Psoas muscle (tissue), 8 donors: ENCODE data around the gene MMUT. TPM values are rescaled to one million over a fixed set of nuclear protein-coding genes. Genes with fewer than 3 reads are reported as not detected.
"Not testable (repeated sequence)": the region's sequence is repeated elsewhere in the genome, so short reads cannot be mapped to it uniquely, and the experiment has no call there.

Source experiments
- ATAC-seq, 4 donors: fragments of 200-7000 bp; cut with Tn5 transposase; one replicate each; pipeline ENCODE4 v1.9.1; 2020; ENCODE audit warnings: moderate library complexity in 3 of 4, mild to moderate bottlenecking in 2 of 4
- DNase-seq, 2 donors: peaks; one replicate each; pipeline ENCODE4 v3.0.0-alpha.2; 2020
- H3K27ac ChIP-seq: fragments of 200-600 bp; one replicate; pipeline ENCODE4 v1.8.0; 2022
- H3K27me3 ChIP-seq, 3 donors: fragments of 200-600 bp in 1 of 3; one replicate each; pipeline versions ENCODE4 v1.6.1 to v1.8.0; 2013 to 2022; ENCODE audit warnings: low read length in 2 of 3, mild to moderate bottlenecking in 2 of 3, moderate library complexity in 1 of 3; ENCODE audit not compliant: insufficient read depth in 3 of 3
- H3K36me3 ChIP-seq, 2 donors: fragments of 200-600 bp in 1 of 2; one replicate each; pipeline versions ENCODE4 v1.6.1 to v1.8.0; 2013 to 2022; ENCODE audit warnings: low read depth in 1 of 2, mild to moderate bottlenecking in 1 of 2, moderate library complexity in 1 of 2; ENCODE audit not compliant: insufficient read depth in 1 of 2
- H3K4me1 ChIP-seq: fragments of 200-600 bp; one replicate; pipeline ENCODE4 v1.8.0; 2022
- H3K4me3 ChIP-seq: fragments of 200-600 bp; one replicate; pipeline ENCODE4 v1.8.0; 2022; ENCODE audit warnings: mild to moderate bottlenecking
- H3K9me3 ChIP-seq: fragments of 200-600 bp; one replicate; pipeline ENCODE4 v1.8.0; 2022
- CTCF ChIP-seq: fragments of 200-600 bp; IDR thresholded peaks from one replicate; pipeline ENCODE4 v1.8.0; 2022; ENCODE audit warnings: antibody characterized with exemption
- WGBS, 3 donors: extraction: QIAGEN DNeasy Blood & Tissue Kit; methylation state at CpG; one replicate each; pipeline versions ENCODE4 v1.1.6 to v1.1.7; 2013; 5-methylcytosine and 5-hydroxymethylcytosine counted together
- intact Hi-C, 2 donors: fragments of 100-400 bp; cut with DNase I; formaldehyde crosslinking; loops; one replicate each; pipeline versions ENCODE4 v1.11.0 to v1.14.2; 2022
- polyA plus RNA-seq, 3 donors: library from polyadenylated mRNA; stranded (reverse); fragments of 200-250 nt; gene quantifications; one replicate each; pipeline ENCODE4 v1.2.3, GENCODE V29; 2013
- total RNA-seq, 4 donors: library from RNA; stranded (reverse); fragmentation: NEBNext Ultra II Directional in 2 of 4; extraction: Animal tissue kit (Norgen Biotek cat#: 25700) in 2 of 4; gene quantifications; one replicate each; pipeline versions ENCODE4 v1.2.1 to v1.2.4, GENCODE V29; 2021 to 2023
- donor health status: healthy with polysubstance abuse.
- donor health status: DM: no; HTN: no; CAD: no; lungs with moderate emphysema.
- donor health status: Bipolar disorder and iron deficiency.
- donor health status: healthy.
- donor health status: DM: yes; HTN: yes; CAD: no.
- donor health status: DM: no; HTN: no; CAD: no.
- donor health status: DM: no; HTN: no; CAD: no.
- donor health status: DM: yes; HTN: yes; CAD: no.

The MMUT gene
- total and polyA plus RNA-seq, 7 donors: 13.1 to 24.5 (median 22.1) TPM

- WGBS, 3 donors: 93 to 98% (median 94%) methylated on average over 3 of the region's 3 CpGs
- intact Hi-C loops: no loop called here
- Histone ChIP-seq H3K4me3 (no peak overlapping the region), H3K36me3 (no peaks in the 10 kb centered on the region), H3K4me1 (no peaks in the 10 kb centered on the region), H3K27me3 (no peaks in the 10 kb centered on the region), H3K9me3 (no peaks in the 10 kb centered on the region), H3K27ac (no peak overlapping the region)
- no peak for DNase-seq
- no peak for TF ChIP-seq CTCF
- no peak for ATAC-seq
These were observed 16.4 kb upstream of the MMUT start for GRCh38 chr6:49479308-49479970.

DNA sequence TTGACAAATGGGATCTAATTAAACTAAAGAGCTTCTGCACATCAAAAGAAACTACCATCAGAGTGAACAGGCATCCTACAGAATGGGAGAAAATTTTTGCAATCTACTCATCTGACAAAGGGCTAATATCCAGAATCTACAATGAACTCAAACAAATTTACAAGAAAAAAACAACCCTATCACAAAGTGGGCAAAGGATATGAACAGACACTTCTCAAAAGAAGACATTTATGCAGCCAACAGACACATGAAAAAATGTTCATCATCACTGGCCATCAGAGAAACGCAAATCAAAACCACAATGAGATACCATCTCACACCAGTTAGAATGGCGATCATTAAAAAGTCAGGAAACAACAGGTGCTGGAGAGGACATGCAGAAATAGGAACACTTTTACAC, 13.5 kb upstream of the MMUT start:
- H3K27me3 ChIP-seq, ATAC-seq, intact Hi-C loops, H3K4me3 ChIP-seq, H3K9me3 ChIP-seq, DNase-seq, H3K4me1 ChIP-seq, H3K27ac ChIP-seq: not testable (repeated sequence)
- WGBS, 3 donors: 76 to 100% (median 83%) methylated on average over 2 of the region's 2 CpGs
- H3K36me3 ChIP-seq: peaks cover 0 to 23% of the 10 kb centered on the region in 2 donors

DNA sequence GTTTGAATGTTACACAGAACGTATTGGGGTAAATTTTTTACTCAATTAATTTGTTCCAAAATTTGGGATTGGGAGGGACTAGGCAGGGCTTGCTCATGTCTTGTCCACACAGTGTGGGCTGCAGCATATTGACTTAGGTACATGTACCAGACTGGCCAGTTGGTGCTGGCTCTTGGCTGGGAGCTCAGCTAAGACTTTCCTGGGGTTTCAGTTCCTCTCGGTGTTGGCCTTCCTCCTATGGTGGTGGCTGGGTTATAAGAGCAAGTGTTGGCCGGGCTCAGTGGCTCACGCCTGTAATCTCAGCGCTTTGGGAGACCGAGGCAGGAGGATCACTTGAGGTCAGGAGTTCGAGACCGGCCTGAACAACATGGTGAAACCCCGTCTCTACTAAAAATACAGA, 5.0 kb upstream of the MMUT start:
- Histone ChIP-seq H3K36me3 (peaks cover 0 to 22% of the 10 kb centered on the region in 2 donors), H3K27me3 (no peaks in the 10 kb centered on the region)
- WGBS, 3 donors: 95 to 96% (median 96%) methylated on average over 9 of the region's 9 CpGs

DNA sequence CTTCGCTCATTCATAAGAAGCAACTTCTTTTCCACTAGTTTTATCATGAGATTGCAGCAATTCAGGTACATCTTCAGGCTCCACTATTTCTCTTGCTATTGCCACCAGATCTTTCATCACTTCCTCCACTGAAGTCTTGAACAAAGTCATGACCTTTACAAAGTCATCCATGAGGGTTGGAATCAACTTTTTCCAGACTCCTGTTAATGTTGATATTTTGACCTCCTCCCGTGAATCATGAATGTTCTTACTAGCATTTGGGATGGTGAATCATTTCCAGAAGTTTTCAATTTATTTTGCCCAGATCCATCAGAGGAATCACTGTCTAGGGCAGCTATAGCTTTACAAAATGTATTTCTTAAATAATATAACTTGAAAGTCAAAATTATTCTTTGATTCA, 1.6 kb upstream of the MMUT start:
- no peak for ATAC-seq
- 94 to 99% (median 96%) methylated on average over 2 of the region's 2 CpGs for WGBS, 3 donors
- DNase-seq: no peak
- Histone ChIP-seq H3K36me3 (no peaks in the 10 kb centered on the region), H3K4me1 (peaks cover 30% of the 10 kb centered on the region), H3K4me3 (no peak overlapping the region), H3K27ac (no peak overlapping the region), H3K9me3 (no peaks in the 10 kb centered on the region), H3K27me3 (no peaks in the 10 kb centered on the region)
- no peak for TF ChIP-seq CTCF
- intact Hi-C loops: no loop called here

More for the DNA sequence above, 5.0 kb upstream of the MMUT start:
- no peak for TF ChIP-seq CTCF
- intact Hi-C loops: no loop called here
- no peak for DNase-seq
- Histone ChIP-seq H3K27ac (no peak overlapping the region), H3K9me3 (no peaks in the 10 kb centered on the region), H3K4me1 (peaks cover 9% of the 10 kb centered on the region), H3K4me3 (no peak overlapping the region)
- no peak for ATAC-seq

DNA sequence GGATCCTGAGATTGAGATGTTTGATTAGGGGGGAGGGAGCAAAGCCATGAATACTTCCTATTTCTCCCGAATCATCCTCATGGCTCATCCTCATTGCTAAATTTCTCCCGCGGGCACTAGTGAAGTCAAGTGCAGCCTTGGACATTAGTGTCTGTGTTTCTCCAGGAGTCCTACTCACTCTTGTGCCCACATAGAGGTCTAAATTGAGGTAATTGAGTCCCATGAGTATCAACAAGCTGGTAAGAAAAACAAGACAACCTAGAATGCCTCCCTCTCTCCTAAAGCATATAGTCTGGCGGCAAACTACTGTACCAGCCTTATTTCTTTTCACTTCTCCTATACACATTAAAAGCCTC, 537 bp upstream of the MMUT start:
- no peak for TF ChIP-seq CTCF
- ATAC-seq: peak in 1 of 4 donors; percentile 16

More for the DNA sequence above, 537 bp upstream of the MMUT start:
- H3K4me1 ChIP-seq: peaks cover 30% of the 10 kb centered on the region
- no peaks in the 10 kb centered on the region for H3K9me3 ChIP-seq
- WGBS, 3 donors: 0% methylated on average over 4 of the region's 4 CpGs
- intact Hi-C loops: no loop called here
- H3K4me3 ChIP-seq: peak overlapping the region; percentile 94
- DNase-seq: no peak
- peaks cover 0 to 8% of the 10 kb centered on the region in 2 donors for H3K36me3 ChIP-seq
- peak overlapping the region; percentile 94 for H3K27ac ChIP-seq
- H3K27me3 ChIP-seq: no peaks in the 10 kb centered on the region
